Fibroblast of peridontal ligament (primary cell): ENCODE results near the gene LILRA5.
A peak's percentile ranks its signal among the peaks of the same experiment; 100 is the strongest.
"Not testable (repeated sequence)": the region's sequence is repeated elsewhere in the genome, so short reads cannot be mapped to it uniquely, and the experiment has no call there.

Experiments
- DNase-seq: peaks from one replicate; pipeline ENCODE4 v3.0.0-alpha.2; 2010; ENCODE audit errors: extremely low read depth

The LILRA5 gene

DNA sequence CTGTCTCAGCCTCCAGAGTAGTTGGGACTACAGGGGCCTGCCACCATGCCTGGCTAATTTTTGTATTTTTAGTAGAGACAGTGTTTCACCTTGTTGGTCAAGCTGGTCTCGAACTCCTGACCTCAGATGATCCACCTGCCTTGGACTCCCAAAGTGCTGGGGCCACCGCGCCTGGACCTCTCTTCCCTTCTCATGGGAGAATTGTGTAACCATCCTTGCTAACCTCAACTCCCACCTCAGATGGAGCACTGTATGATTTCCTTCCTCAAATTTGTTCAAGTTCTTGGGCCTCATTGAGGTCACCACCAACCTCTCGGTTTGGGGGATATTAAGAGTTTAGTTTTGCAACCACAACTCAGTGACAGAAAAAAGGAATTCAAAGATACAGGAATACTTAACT, 10.7 kb downstream of the LILRA5 start:
- no peak for DNase-seq

DNA sequence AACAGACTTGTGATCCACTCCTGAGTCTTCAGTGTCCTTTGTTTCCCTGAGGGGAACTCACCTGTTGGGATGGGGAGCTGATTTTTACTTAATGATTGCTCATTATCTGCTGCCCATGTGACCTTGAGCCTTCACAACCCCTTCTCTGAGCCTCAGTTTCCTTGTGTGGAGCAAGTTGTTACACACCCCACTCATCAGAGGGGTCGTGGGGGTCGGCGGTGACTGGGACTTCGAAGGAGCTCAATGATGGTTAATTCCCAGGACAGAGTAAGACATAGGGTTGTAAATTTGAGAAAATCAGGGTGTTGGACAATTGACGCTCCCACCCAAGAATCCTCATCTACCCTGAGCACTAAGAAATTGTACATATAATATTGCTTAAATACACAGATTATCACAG, 13.5 kb downstream of the LILRA5 start:
- DNase-seq, result no peak

DNA sequence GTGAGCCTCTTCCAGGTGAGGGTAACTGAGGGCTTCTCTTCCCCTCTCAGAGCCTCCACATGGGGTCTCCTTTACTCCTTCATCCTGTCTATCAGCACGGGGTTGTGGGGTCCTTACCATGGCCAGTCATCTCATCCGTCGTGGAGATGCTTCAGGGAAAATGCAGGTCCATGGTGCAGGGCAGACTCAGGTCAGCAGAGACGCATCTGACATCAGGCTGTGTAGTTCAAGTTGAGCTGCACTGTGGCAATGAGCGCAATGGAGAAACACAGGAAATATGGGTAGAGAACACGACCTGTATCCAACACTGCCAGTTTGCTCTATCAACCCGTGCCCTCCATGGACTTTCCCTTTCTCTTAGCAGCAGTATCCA, 13.9 kb downstream of the LILRA5 start:
- DNase-seq, result no peak

DNA sequence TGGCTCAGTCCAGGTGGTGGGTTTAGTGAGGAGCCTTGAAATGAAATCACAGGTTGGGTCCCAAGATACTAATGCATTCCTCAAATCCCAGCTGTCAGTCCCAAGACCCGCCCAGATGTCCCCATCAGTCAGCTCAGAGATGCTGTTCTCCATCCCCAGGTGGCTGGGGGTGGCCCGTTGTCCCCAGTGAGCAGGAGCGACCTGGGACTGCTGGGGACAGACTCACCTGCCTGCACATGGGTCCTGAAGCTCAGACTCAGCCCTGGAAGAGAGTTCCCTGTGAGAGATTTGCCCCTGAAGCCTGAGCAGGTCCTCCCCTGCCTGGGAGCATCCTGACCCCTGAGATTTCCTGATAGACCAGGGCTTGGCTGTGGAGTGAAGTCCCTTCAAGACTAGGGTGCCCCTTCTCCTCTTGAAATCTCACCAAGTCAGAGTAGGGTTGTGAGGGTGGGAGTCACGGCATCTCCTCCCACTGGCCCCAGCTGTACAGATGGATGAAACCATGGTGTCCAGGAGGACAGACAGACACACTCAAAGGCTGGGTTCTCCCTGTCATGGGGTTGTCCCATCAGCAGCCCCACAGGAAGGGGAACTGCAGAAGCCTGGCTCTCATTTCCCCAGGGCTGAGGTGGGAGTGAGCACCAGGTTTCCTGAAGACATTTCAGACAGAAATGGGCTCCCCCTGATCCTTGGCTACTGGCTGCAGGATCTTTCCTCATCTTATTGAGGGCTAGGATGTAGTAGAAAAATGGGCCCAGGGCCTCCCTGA, 14.4 kb downstream of the LILRA5 start:
- DNase-seq, result no peak

DNA sequence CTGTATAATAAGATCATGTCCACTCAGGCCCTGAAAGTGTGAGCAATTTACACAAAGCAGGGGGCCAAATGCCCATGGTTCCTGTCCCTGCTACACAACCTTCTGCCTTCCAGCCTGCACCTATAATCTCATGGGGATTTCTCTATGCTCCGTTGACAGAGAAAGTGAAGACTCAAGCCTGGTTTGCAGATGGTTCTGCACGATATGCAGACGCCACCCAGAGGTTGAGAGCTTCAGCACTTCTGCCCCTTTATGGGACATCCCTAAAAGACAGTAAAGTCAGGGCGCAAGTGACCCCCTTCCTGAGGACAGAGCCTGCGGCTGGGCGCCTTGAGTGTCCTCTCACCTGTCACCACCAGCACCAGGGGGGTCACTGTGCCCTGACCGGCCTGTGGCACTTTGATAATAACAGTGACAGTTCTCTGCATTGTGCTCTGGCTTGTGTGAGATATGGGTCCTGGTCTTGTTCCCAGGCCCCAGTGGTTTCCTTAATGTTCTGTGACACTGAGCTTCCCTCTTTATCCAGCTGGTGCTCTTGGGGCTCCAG, 15.1 kb downstream of the LILRA5 start:
- no peak for DNase-seq

DNA sequence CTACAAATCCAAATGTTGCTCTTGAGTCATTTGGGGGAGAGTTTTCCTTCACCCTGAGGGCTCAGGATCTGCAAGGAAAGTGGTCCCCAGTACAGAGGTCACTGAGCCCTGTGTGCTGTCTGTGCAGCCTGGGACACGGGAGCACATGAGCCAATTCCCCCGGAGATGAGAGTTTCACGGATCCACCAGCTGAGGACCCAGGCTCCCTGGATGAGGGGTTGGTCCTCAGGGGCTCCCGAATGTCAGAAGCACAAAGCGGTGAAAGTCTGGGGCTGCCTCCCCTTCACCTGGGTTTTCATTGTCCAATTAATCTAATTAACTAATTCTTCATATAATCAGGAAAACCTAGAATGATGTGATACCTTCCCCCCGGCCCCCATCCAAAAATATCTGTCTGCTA, 18.4 kb downstream of the LILRA5 start:
- DNase-seq, result no peak

DNA sequence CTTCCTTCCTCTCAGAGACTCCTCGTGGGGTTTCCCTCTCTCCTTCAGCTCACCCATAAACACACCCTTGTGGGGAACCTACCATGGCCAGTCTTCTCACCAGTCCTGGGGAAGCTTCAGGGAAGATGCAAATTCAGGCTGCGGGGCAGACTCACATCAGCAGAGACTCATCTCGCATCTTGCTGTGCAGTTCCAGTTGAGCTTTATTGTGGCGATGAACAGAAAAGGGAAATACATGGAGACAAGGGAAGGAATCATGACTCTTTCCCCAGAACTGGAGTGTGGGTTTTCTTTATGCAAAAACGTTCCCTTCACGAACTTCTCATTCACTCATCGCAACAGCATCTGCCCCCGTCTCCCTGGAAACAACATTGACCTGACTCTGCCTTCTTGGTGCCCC, 23.8 kb downstream of the LILRA5 start:
- not testable (repeated sequence) for DNase-seq

DNA sequence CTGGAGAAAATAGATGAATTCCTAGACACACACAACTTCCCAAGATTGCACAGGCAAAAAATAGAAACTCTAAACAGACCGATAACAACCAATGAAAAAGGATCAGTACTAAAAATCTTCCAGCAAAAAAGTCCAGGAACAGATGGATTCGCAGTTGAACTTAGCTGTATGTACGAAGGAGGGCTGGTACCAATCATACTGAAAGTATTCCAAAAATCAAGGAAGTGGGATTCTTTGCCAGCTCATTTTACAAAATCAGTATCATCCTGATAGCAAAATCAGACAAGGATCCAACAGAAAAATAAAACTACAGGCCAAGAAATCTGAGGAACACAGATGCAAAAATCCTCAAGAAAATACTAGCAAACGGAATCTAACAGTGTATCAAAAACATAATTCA, 25.5 kb downstream of the LILRA5 start:
- peak; percentile 30 for DNase-seq

DNA sequence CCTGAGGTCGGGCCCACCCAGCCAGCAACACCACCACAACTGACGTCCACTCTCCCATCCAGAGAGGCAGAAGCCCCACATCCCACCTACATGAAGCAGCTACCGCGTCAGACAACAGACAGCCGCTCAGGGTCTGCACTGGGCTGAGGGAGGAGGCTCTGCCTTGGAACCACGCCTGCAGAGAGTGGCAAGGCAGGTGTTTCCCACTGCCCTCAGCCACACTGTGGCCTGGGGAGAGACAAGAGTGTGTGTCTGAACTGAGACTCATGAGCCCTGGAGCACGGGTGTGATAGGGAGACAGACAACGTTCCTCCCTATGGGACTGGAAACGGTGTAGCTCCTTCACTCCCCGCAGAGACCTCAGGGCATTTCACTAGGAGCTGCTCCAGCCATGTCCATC, 26.7 kb downstream of the LILRA5 start:
- DNase-seq, result not testable (repeated sequence)

DNA sequence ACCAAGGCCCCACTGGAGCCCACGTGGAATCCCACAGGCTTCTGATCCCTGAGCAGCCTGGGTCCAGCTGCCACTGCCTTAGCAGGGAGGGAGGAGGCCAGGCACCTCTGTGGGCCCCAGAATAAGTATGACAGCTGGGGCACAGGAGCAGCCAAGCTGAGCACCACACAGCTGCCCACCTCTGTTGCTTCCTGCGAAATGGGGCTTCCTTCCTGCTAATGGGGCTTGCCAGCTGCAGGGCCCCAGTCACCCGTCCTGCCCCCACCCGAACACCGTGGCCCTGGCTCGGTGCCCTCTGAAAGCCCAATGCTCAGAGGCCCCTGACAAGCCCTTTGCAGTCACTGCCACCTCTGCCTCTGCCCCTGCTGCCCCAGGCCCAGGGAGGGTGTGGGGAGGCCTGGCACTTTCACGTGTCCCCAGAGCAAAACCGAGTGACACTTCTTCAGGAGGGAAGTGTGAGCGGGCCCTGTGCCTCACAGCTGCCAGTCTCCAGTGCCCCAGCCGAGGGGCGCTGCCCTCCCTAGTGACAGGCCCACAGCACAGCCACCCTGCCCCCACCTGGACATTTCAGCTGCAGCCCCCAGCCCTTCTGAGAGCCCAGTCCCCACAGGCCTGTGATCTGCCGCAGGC, 27.4 kb downstream of the LILRA5 start:
- not testable (repeated sequence) for DNase-seq

DNA sequence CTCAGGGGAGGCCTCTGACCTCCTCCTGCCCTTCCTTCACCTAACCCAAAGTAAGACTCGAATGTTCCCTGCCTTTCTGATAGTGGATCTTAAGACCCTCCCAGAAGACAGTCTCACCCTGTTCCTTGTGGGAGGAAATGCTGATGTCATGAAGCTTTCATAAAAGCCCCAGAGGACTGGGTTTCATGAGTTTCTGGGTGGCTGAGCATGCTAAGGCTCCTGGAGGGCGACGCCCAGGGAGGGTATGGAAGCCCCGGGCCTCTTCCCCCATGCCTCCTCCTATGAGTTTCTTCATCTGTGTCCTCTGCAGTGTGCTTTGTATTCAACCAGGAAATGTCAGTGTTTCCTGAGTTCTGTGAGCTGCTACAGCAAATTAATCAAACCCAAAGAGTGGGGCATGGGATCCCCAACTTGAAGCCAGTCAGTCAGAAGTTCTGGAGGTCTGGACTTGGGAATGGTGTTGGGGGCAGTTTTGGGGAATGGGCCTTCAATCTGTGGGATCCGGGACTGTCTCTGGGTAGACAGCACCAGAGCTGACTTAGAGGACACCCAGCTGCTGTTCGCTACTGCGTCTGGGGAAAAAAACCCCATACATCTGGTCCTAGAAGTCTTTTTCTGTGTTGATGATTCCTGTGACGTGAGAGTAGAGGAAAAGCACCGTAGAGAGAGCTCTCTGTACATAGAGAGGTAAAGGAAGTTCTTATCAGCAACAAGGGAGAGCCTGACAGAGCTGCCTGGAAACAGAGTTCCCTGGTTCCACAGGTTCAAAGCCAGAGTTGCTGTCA, 30.1 kb downstream of the LILRA5 start:
- no peak for DNase-seq

DNA sequence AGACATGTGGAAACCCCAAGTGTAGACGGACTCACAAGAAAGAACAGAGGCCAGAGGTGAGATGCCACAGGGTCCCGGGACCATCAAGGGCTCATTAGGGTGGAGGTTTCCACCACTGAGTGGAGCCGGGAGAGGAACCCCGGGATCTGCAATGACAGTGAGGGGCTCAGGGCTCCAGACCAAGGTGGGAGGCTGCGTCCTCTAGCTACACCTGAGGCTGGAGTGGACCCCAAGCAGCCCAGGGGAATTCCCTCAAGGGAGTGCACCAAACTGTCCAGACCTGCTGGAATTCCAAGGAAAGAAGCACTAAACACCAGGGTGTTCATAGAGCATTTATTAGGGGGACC, 31.3 kb downstream of the LILRA5 start:
- not testable (repeated sequence) for DNase-seq

DNA sequence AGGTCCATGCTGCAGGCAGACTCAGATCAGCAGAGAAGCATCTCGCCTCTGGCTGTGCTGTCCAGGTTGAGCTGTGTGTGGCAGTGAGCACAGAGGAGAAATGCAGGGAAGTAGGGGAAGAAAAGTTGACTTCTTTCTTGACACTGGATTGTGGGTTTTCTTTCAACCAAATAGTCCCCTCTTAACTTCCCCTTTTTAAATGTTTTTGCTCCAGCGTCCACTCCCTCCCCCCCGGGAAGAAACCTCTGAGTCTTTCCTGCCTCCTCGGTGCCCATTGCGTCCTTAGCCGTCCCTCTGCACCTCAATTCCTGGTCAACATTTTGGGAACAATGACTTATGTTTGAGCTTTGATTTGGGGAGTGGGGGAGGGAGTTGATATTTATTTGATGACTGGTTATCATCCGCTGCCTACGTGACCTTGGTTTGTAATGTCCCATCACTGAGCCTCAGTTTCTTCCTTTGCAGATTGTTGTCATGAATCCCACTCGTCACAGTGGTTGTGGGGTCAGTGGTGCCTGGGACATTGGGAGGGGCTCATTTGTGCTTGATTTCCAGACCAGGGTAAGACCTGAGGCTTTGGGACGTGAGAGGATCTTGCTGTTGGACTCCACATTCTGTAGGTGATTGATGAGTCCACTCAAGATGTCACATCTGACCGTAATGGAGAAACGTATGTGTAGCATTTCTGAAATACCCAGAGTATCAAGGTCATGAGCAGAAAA, 31.8 kb downstream of the LILRA5 start, which contains the start of gene LILRB2:
Gene LILRB2 (minus strand): TSS at position 104 of the 722 bp plus-strand sequence. CDS start 614 bp downstream, outside the sequence.
- DNase-seq, result no peak

DNA sequence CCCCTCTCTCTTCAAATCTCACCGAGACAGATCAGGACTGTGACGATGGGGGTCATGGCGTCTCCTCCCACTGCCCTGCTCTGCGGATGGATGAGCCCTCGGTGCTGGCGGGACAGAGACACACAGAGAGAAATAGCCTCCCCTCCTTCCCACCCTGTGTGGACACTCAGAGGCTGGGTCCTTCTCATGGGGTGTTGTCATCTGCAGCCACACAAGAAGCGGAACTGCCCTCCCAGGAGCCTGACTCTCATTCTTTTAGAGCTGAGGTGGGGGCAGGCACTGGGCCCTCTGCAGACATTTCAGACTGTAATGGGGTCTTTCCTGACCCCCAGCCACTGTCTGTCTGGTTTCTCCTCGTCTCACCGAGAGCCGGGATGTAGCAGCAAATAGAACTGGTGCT, 32.5 kb downstream of the LILRA5 start:
- DNase-seq, result not testable (repeated sequence)

DNA sequence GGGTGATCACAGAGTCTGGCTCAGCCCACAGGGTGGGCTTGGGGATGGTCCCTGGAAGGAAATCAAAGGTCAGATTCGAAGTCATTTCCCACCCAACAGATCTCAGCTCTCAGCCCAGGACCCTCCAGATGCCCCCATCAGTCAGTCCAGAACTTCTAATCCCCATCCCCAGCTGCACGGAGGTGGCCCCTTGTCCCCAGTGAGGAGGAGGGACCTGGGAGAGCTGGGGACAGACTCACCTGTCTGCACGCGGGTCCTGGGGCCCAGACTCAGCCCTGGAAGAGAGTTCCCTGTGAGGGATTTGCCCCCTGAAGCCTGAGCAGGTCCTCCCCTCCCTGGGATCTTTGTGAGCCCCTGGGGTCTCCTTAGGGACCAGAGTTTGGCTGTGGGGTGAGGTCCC, 32.9 kb downstream of the LILRA5 start:
- not testable (repeated sequence) for DNase-seq

DNA sequence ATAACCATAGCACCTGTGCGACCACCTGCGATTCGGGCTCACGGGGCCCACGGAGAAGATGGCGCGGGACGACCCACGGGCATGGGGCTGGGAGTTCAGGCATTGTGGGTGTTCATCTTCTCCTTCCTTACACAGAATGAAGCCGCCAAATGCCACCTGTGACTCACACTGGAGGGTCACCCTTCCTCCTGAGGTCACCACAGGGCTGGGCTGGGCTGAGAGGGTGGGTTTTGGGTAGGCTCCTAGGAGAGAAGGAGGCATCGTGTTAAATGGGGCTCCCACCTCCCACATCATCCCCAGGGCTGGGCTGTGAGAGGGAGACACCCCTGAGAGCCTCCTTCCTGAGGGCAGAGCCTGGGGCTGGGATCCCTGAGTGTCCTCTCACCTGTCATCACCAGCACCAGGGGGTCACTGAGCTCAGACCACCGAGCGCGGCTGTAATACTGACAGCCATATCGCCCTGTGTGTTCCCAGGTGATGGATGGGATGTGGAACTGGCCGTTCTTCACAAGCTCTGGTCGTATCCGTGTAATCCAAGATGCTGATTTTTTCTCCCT, 33.5 kb downstream of the LILRA5 start:
- no peak for DNase-seq

DNA sequence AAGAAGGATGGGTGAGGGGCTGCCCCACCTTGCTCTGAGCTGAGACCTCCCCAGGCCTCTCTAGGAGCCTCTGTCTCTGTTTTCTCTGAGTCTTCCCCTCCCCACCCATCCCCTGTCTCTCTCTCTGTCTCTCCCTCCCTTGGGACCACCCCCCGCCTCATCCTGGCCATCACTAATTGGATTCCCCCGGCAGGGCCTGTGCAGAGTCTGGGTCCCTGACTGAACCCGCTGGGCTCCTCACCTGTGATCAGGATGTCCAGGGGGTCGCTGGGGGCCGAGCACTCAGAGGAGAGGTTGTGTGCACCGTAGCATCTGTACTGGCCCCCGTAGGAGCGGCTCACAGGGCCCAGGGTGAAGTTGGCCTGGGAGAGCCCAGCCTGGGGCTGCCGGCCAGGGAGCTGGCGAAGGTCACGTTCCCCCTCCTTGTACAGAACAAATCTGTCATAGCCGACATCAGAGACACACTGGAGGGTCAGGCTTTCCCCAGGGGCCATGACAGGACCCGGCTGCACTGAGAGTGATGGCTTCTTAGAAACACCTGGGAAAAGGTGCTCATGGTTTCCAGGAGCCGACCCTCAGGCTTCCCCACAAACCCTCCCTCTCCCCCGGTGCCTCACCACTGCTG, 34.3 kb downstream of the LILRA5 start:
- not testable (repeated sequence) for DNase-seq

DNA sequence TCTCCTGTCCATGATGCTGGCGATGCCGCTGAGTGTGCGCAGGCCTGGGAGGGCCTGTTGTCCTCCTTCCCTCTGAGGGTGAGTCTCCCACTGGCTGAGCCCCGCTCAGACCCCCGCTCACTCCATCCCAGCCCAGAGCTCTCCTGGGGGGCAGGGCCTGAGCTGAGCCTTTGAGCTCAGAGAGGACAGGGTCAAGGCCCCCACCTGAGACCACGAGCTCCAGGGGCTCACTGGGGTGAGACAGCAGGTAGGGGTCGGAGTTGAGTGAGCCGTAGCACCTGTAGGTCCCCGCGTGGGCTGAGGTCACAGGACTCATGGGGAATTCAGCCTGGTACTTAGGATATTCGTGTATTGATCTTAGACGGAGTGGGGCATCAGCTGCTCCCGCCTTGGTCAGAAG, 34.9 kb downstream of the LILRA5 start:
- not testable (repeated sequence) for DNase-seq

DNA sequence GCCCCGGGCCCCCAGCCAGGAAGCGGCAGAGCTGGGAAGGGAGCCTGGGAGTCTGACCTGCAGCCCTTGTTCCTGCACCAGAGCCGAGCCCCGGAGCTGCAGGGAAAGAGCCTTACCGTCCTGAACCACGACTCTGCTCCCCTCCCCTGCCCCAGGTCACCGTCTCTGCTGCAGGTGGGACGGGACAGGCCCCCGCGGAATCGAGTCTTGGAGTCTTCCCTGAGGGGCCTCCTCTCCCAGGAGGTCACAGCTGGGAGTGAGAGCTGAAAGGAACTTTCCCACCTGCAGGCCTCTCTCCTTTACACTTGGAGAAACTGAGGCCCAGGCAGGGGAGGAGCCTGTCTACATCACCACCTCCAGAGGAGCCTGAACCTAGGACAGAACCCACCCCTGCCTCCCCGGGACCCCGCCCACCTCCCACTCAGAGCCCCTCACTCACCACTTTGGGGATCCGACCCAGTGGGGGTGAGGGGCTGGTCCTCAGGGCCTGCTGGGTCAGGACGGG, 35.8 kb downstream of the LILRA5 start:
- not testable (repeated sequence) for DNase-seq

DNA sequence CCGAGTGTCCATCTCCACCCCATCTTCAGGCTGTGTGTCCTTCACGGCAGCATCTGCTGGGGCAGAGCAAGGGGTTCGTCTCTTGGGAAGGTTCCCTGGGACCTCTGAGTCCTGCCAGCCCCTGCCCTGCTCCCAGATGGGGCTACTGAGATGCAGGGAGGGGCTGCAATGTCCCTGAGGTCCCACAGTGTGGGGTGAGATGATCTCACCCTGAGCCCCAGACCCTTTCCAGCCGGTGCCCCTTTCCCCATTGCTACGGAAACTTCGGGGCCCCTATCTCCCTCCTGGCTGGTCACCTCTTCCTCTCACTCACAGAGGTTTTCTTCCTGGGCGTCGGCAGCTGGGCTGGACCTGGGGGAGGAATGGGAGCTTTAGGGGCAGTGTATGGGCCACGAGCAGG, 37.0 kb downstream of the LILRA5 start:
- DNase-seq, result no peak

DNA sequence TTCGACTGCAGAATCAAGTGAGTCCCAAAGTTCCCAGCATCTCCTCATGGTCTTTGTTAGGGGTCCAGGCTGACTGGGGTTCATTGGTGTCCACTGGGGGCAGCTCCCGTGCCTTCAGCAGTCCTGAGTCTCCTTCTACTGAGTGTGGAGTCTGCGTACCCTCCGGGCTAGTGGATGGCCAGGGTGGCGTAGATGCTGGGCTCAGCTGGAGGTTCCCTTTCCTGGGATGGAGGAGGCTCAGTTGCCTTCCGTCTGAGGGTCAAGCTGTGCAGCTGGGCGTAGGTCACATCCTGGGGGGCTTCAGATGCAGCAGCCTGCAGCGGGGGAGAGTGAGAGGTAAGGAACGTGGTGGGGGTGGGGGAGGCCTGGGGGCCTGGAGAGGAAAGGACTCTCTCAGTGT, 38.5 kb downstream of the LILRA5 start:
- not testable (repeated sequence) for DNase-seq
